ENCODE data around the gene BTBD2.

- TF ChIP-seq CTCF (IDR thresholded peaks at IDR 0.05): no peak
- TF ChIP-seq ZFX (IDR thresholded peaks at IDR 0.05; ENCODE audit: borderline replicate concordance): no peak
Measured at GRCh38 chr19:2018752-2019151, 3.2 kb upstream of the BTBD2 start.

All from 22Rv1 (cell line).